IPS-NIHi7 (cell line): ENCODE results near the gene SNCG.
A peak's percentile ranks its signal among the peaks of the same experiment; 100 is the strongest.
"Not testable (repeated sequence)": the region's sequence is repeated elsewhere in the genome, so short reads cannot be mapped to it uniquely, and the experiment has no call there.

Experiments used
- DNase-seq: peaks from one replicate; pipeline ENCODE4 v3.0.0; 2012; ENCODE audit warnings: mixed read lengths; ENCODE audit errors: extremely low spot score

The SNCG gene

GRCh38 chr10:86974484-86974883 is 16.1 kb downstream of the SNCG start:
- no peak for DNase-seq

- no peak for DNase-seq
Observed at GRCh38 chr10:86976362-86977056, 18.1 kb downstream of the SNCG start.

- not testable (repeated sequence) for DNase-seq
Observed at GRCh38 chr10:86978457-86978856, 20.1 kb downstream of the SNCG start.

DNA sequence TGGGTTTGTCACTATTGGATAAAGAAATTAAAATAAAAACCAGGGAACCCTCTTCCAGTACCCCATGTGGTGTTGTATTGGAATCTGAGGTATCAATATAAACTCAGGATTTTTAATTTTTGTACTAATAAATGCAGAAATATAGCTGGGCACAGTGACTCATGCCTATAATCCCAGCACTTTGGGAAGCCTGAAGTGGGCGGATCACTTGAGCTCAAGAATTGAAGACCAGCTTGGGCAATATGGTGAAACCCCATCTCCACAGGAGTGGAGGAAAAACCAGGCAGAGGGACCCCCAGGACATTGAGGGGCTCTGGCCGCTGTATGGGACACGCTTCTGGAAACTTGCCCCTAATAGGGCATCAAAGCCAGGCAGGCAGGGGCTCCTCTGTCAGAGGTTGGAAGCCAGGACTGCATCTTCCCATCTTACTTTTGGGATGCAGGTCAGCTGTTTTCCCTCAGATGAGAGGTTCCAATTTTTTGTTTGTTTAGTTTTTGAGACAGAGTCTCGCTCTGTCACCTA is 21.0 kb downstream of the SNCG start:
- no peak for DNase-seq

DNA sequence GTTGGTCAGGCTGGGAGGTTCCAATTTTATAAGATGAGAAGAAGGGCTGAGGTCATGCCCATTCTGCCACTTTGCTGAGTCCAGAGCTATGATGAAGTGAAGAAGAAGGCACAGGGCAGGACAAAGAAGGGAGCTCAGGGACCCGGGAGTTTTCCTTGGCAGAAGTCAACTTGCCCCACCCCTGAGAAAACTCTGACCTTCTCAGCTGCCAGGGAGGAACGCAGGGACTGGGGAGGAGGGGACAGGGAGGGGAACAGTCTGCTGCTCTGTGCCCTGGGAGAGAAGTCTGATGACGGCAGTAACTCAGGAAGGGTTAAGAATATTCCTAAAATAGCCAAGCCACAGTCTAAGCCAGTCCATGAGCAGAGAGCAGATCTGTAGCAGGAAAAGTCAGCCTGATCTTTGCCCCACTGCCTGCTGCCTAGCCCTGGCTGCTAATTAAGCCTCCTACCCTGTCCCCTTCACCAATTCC is 21.6 kb downstream of the SNCG start:
- peak; percentile 10 for DNase-seq

- DNase-seq = not testable (repeated sequence)
Observed at GRCh38 chr10:86981020-86981419, 22.6 kb downstream of the SNCG start.

DNA sequence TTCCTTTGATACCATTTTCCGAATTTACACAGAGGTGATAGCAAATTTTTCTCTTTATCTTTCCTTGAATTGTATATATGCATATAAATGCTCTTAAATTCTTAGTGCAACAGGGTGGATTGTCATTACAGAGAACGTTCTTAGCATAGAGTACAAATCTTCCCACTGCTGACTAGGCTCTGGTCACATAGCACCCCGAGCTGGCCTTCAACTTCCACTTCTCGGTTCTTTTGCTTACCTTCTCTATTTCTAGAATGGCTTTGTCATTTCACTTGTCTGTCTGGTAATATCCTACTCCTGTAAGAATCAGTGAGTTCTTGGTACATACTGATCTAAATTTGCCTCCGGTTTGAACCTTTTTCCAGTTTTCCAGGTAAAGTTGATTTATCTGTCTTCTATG is 23.3 kb downstream of the SNCG start:
- DNase-seq = no peak

- DNase-seq = not testable (repeated sequence)
Observed at GRCh38 chr10:86984498-86984897, 26.1 kb downstream of the SNCG start.

GRCh38 chr10:86988520-86988919 is 30.1 kb downstream of the SNCG start:
- DNase-seq = no peak

DNA sequence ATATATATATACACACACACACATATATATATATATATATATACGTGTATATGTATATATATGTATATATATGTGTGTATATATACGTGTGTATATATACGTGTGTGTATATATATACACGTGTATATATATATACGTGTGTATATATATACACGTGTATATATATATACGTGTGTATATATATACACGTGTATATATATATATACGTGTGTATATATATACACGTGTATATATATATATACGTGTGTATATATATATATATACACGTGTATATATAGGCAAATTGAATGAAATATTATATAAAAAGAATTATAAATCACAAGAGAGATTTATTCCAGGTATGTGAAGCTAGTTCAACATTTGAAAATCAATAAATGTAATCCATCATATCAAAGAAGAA is 33.0 kb downstream of the SNCG start:
- DNase-seq = not testable (repeated sequence)

GRCh38 chr10:86992456-86992855 is 34.1 kb downstream of the SNCG start:
- no peak for DNase-seq

- no peak for DNase-seq
Observed at GRCh38 chr10:86992929-86993328, 34.5 kb downstream of the SNCG start.

DNA sequence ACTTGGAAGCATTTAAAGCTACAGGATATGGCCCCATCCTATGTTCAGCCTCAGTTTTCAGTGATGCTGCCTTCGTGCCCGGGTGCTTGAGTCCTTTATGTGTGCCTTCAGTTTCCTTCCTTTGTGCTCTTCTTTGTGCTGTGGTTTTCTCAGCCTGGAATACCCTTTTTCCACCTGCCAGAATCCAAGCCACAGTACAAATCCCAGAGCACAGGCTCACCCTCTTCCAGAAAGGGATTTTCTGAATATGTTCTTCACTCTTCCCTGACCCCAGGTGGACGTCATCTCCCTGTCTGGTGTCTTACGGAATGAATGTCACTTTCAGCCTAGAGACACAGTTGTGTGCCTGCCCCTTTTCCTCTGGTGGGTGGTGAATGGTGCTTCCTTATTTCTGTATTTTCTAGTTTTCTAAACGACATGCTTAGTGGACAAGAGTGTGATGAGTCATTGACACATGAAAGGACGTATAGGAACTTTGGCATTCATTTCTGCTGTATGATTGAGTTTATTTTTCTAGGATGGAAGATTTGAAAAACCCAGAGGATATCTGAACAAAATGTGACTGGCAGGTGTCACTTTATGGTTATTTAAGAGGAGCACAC is 41.5 kb downstream of the SNCG start:
- DNase-seq = not testable (repeated sequence)

GRCh38 chr10:87000491-87000890 is 42.1 kb downstream of the SNCG start:
- DNase-seq = no peak

DNA sequence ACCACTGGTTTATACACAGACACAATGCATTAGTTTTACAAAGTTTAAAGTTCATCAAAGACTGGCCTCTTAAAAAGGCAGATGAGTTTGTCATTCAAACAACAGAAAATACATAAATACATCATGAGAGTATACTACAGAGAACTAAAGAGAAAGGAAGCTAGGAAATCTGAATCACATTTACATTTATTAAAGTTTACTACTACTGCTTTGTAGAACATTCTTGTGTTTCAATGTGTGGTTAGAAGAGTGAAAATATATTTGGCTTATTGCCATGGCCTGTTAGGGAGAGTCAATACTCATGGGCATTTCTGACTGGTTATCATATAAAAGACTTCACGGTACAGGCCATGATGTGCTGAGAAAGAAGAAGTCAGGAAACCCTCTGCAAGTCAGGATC is 48.7 kb downstream of the SNCG start:
- not testable (repeated sequence) for DNase-seq

DNA sequence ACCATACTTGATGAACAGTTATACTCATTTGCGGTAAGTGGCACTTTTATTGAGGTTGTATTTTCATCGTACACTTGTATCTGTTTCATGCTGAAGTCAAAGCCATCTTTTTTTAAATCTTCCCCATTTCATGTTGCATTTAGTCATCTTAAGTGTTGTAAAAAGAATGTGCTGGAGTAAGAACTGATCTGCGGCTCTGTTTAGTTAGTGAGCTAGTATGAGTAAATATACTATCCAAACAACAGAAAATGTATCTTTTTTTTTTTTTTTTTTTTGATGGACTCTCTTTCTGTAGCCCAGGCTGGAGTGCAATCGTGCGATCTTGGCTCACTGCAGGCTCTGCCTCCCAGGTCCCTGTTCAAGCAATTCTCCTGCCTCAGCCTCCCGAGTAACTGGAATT is 49.3 kb downstream of the SNCG start:
- DNase-seq = not testable (repeated sequence)

- not testable (repeated sequence) for DNase-seq
Observed at GRCh38 chr10:87008303-87008702, 49.9 kb downstream of the SNCG start.

DNA sequence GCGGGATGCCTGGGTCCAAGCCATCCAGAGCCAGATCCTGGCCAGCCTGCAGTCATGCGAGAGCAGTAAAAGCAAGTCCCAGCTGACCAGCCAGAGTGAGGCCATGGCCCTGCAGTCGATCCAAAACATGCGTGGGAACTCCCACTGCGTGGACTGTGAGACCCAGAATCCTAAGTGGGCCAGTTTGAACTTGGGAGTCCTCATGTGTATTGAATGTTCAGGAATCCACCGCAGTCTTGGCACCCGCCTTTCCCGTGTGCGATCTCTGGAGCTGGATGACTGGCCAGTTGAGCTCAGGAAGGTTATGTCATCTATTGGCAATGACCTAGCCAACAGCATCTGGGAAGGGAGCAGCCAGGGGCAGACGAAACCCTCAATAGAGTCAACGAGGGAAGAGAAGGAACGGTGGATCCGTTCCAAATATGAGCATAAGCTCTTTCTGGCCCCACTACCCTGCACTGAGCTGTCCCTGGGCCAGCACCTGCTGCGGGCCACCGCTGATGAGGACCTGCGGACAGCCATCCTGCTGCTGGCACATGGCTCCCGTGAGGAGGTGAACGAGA is 50.8 kb downstream of the SNCG start:
- not testable (repeated sequence) for DNase-seq
